GM21515 (cell line): ENCODE measurements around the gene ADTRP.

ENCODE experiments used
- ATAC-seq: cut with Tn5 transposase; IDR thresholded peaks from one replicate; pipeline ENCODE4 v1.9.1; 2021; ENCODE audit not compliant: unreplicated experiment

The ADTRP gene

DNA sequence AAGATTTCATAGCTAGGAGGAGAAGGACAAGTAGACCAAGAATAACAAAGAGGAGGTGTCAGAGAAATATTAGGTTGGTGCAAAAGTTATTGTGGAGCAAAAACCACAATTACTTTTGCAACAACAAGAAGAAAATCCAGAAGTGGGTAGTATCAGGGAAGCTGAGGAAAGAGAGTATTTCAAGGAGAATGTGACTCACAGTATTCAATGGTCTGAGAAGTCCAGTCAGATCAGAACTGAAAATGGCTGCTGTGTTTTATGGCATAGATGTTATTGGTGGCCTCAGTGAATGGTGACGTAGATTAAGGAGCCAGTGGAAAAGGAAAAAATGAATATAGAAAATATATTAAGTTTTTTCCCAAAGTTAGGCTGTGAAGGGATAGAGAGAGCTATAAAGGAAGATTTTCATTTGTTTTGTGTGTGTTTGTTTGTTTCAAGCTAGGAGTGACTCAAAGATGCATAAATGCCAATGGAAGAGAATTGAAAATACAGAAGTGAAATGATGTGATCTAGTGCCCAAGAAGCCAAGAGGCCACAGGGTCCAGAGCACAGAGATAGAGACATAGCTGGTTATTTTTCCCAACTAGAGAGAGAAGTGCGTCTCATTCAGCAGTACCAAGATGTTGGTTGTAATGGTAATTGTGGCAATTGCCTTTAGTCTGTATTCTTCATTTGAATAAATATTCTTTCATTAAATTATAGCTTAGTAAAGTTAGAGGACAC lies 112.8 kb downstream of the ADTRP start:
- ATAC-seq, result no peak
